ENCODE measurements around the gene DTX3.
"Not testable (repeated sequence)": the region's sequence is repeated elsewhere in the genome, so short reads cannot be mapped to it uniquely, and the experiment has no call there.

The DTX3 gene, protein sequence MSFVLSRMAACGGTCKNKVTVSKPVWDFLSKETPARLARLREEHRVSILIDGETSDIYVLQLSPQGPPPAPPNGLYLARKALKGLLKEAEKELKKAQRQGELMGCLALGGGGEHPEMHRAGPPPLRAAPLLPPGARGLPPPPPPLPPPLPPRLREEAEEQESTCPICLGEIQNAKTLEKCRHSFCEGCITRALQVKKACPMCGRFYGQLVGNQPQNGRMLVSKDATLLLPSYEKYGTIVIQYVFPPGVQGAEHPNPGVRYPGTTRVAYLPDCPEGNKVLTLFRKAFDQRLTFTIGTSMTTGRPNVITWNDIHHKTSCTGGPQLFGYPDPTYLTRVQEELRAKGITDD

DNA sequence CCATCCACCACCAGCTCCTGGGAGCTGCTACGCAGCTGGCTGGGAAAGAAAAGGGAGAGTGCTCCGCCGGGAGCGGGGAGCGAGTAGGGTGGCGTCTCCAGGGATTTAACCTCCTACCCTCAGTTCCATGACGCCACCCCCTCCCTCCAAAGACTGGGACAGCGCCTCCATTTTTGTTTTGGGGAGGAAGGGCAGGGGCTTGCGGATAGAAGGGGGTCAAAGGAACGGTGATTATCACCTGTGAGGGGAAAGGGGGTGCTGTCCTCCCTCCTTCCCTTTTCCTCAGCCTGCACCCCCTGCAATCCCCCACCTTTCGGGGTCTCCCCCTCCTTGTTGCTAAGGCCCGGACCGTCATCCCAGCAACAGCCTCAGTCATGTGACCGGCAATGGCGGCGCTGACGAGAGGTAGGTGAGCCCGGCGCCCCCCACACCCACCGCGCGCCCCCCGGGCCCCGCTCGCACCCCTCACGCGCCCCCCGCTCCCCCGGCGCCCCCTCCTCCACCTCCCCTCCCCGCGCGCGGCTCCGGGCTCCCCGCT, at the start of gene DTX3:
Gene DTX3, plus strand, starts transcription at position 371 of the 538 bp plus-strand sequence. CDS start 1,694 bp downstream, outside the sequence.
- DNase-seq (ENCODE audit: low spot score), result no peak

DNA sequence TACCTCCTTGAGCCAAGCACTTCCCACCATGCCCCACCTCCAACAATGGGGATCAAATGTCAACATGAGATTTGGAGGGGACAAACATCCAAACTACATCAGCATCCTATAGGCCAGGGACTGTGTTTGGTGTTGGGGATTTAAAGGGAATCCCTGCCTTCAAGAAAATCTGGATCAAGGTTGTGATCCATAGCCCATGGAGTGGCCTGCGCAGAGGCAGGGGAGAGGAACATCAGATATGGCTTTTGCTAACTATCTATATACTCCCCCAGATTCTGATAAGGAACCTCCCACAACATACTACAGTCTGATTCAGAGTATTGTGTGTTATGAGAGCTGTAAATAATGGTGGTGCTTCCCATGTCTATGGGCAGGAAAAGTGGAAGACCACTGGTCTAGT, 49.7 kb upstream of the DTX3 start:
- DNase-seq (ENCODE audit: low spot score), result no peak

DNA sequence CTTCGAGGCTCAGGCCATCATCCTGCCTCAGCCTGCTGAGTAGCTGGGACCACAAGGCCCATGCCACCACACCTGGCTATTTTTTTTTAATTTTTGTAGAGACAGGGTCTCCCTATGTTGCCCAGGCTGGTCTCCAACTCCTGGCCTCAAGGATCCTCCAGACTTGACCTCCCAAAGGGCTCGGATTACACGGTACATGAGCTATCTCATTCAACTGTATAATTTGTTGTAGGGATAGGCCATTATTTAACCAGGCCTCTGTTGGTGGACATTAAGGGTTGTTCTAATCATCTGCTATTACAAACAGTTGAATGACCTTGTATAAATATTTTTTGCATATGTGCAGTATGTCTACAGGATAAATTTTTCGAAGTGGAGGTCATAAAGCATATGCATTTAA, 45.8 kb upstream of the DTX3 start:
- no peak for DNase-seq (ENCODE audit: low spot score)

DNA sequence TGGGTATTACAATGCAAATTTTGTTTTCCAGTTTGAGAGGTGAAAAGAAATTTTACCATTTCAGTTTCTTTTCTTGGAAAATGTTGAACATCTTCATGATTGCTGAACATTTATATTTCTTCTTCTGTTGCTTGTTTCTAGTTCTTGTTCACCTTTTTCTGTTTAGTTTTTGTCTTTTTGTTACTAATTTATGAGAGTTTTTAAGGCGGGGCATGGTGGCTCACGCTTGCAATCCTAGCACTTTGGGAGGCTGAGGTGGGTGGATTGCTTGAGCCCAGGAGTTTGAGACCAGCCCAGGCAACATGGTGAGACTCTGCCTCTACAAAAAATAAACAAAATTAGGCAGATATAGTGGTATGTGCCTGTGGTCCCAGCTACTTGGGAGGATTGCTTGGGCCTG, 44.1 kb upstream of the DTX3 start:
- no peak for DNase-seq (ENCODE audit: low spot score)

DNA sequence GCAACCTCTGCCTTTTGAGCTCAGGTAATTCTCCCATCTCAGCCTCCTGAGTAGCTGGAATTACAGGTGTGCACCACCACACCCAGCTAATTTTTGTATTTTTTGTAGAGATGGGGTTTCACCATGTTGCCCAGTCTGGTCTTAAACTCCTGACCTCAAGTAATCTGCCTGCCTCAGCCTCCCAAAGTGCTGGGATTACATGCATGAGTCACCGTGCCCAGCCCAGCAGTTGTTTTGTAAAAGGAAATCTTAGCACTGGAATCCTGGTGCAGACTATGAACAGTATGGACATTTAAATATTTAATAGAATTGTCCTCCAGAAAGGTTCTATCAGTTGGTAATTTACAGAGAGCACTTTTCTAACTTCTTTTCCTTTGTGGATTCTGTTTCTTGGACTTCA, 43.5 kb upstream of the DTX3 start:
- not testable (repeated sequence) for DNase-seq (ENCODE audit: low spot score)

DNA sequence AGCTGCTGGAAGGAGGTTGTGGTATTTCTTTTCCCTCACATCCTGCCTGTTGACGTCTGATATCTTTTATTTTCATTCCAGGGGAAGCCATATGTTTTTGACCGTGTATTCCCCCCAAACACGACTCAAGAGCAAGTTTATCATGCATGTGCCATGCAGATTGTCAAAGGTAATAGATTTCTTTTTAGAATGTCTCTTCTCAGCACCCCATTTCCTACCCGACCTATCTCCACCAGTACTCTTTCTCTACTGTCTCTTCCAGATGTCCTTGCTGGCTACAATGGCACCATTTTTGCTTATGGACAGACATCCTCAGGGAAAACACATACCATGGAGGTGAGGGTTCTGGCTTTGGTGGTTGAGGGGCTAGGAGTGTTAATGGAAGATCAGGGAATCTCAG, 41.3 kb upstream of the DTX3 start:
- DNase-seq (ENCODE audit: low spot score), result no peak

DNA sequence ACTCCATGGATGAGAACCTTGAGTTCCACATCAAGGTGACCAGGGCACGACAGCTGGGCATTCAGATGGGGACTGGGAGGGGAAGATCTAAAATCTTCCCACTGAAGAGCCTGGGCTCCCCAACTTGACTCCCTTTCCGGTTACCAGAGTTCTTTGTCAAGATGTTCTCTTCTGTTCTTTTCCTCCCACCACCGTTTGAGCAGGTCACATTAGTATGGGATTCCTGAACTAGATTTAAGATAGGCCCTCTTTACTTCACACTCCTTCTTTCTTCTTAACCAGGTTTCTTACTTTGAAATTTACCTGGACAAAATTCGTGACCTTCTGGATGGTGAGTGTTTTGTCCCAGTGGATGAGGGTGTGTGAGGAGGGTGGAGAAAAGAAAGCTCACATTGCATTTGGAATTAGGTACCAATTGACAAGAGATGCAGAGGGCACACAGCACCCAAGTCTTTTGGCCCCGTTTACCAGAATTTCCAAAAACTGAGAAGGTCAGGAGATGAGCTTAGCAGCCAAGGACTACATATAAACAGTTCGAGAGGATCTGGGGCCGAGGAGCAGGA, 40.4 kb upstream of the DTX3 start:
- DNase-seq (ENCODE audit: low spot score), result no peak

DNA sequence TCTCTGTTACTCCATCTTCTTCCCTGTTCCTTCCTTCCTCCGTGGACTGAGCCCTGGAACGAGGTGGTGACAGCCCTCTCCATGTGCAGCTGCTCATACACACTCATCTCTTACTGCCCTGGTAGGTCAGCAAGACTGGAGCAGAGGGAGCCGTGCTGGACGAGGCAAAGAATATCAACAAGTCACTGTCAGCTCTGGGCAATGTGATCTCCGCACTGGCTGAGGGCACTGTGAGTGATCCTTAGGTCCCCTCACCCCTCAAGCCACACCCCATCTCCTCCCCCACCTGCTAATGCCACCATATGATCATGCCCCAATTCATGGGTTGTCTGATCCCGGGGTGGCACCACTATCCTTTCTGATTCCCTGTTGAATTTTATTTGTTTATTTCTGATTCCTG, 35.8 kb upstream of the DTX3 start:
- no peak for DNase-seq (ENCODE audit: low spot score)

DNA sequence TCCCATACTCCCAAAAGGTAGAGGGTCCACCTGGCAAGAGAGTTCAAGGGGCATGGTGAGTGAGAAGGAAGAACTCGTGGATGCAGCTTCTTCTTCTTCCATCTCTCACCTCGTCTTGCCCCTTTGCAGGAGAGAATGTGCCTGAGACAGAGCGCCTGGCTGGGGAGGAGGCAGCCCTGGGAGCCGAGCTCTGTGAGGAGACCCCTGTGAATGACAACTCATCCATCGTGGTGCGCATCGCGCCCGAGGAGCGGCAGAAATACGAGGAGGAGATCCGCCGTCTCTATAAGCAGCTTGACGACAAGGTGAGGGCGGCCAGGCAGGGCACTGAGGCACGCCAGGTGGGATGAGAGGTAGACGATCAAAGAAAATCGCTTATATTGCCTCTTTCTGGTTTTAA, 34.8 kb upstream of the DTX3 start:
- no peak for DNase-seq (ENCODE audit: low spot score)

DNA sequence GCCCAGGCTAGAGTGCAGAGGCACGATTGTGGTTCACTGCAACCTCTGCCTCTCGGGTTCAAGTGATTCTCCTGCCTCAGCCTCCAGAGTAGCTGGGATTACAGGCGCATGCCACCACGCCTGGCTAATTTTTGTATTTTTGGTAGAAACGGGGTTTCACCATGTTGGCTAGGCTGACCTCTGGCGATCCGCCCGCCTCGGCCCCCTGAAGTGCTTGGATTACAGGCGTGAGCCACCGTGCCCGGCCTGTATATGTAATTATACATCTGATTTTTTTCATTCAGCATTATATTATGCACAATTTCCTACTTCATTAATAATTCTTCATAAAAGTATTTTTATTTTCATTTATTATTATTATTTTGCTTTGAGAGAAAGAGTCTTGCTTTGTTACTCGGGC, 34.2 kb upstream of the DTX3 start:
- DNase-seq (ENCODE audit: low spot score), result not testable (repeated sequence)

DNA sequence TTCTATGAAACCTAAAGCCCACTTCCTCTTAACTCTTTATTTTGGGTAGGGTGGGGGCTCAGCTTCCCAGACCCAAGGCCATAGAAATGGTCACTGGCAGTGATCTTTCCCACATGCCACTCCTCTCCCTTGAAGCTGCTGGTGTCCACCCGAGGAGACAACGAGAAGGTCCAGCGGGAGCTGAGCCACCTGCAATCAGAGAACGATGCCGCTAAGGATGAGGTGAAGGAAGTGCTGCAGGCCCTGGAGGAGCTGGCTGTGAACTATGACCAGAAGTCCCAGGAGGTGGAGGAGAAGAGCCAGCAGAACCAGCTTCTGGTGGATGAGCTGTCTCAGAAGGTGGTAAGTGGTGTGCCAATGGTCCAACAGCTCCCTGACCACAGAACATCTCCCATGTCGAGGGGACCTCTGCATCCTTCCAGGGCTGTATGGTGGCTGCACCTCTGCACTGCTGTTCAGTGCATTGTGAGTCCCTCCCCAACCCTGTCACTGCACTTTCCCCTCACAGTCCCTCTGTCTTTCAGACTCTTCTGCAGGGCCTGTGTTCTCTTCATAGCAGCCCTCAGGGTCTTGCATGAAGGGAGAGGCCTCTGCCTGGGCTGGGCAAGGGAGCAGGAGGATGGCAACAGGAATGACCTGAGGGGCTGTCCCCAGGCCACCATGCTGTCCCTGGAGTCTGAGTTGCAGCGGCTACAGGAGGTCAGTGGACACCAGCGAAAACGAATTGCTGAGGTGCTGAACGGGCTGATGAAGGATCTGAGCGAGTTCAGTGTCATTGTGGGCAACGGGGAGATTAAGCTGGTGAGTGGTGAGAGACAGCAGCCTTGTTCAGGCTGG, 32.5 kb upstream of the DTX3 start:
- no peak for DNase-seq (ENCODE audit: low spot score)

DNA sequence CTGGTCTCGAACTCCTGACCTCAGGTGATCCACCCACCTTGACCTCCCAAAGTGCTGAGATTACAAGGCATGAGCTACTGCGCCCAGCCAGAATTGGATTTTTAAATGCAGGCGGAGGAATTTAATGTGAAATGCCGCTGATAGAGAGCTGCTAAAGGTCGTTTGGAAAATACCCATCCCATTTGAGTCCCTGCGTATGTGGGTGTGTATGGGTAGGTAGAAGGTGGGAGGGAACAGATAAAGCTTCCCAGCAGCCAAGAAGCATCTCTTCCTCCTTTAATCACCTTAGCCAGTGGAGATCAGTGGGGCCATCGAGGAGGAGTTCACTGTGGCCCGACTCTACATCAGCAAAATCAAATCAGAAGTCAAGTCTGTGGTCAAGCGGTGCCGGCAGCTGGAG, 29.8 kb upstream of the DTX3 start:
- no peak for DNase-seq (ENCODE audit: low spot score)

DNA sequence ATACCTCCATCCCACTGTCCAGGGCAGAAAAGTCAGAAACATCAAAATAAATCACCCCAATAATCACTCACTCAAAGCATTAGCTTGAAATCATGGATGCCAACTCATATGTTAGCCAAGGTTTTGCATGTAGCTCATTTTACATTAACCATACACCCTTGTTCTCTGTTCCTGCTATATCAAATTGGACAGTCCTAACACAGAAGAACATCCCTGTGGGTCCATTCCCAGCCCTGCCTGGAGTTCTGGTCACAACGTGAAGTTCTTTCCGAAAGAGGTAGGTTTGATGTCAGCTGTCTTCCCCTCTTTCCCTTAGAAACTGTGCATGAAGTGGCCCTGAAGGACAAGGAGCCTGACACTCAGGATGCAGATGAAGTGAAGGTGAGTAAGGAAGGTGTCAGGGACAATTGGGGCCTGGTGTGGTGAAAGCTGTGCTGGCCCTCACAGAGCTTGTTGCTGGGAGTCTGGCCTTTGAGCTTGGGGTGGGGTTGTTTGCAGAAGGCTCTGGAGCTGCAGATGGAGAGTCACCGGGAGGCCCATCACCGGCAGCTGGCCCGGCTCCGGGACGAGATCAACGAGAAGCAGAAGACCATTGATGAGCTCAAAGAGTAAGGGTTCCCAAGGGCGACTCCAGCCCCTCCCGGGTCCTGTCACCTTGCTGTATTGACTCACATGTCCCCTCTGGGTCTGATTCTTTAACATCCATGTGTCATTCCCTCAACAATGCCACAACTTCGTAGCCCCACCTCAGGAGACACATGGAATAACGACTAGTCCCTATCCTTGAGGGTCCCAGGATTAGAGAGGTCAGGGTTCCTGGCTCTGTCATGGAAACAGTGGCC, 28.6 kb upstream of the DTX3 start:
- DNase-seq (ENCODE audit: low spot score), result no peak

DNA sequence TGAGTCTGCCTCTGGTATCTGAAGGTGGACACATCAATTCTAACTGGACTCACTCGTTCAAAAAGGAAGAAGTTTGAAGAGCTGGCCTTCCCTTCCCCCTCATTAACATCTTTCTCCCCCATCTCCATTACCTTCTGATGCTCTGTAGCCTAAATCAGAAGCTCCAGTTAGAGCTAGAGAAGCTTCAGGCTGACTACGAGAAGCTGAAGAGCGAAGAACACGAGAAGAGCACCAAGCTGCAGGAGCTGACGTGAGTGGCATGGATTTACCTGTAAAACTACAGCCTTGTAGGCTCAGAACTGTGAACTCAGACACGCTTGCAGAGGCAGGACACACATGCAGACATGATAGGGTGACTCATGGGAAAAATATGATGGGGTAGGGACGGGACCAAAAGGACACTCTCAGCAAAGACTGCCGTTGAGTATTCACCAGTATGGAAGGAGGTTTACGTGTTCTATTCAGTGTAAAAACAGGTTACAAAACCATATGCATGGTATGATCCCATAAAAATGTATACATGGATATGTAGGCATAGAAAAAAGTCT, 27.9 kb upstream of the DTX3 start:
- DNase-seq (ENCODE audit: low spot score), result no peak

DNA sequence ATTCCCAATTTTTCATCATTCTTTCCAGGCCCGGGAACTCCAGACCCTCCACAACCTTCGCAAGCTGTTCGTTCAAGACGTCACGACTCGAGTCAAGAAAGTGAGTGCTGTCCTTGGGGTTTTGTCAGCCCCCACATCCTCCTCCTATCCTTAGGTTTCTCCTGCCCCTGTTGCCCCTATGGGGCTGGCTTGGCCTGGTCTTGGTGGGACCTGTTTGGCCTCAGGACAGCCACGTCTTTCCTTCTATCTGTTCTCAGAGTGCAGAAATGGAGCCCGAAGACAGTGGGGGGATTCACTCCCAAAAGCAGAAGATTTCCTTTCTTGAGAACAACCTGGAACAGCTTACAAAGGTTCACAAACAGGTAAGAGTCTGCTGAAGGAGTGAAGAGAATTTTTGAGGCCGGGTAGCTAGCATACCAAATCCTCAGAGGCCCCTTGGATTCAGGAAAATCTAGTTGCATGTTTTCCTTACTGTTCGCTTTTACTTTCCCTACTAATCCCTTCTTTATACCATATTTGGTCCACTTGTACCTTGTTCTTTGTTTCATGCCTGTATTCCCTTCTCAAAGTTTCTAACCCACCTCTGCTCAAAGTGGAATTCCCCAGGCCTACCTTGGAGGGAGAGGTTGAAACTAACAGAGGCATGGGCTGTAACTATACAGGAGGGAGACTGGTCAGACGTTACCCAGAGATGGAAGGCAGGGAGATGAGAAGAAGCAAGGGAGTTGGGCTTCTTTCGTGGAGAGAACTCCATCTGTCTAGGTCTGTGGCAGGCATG, 26.5 kb upstream of the DTX3 start:
- no peak for DNase-seq (ENCODE audit: low spot score)

DNA sequence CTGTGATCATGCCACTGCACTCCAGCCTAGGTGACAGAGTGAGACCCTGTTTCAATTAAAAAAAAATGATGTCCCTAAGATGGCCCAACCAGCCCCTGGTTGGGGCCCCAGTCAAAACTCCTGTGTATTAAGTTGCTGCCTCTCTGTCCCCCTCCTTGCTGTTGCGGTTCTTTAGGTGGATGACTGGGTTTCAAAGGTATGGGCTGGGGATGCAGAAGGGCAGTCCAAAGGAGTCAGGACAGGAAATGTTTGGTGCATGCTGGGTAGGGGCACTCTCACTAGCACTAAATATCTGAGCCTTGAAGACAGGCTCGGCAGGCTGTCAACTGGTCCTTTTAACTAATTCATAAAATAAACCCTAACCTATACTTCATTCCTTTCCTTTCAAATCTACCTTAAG, 25.6 kb upstream of the DTX3 start:
- no peak for DNase-seq (ENCODE audit: low spot score)

DNA sequence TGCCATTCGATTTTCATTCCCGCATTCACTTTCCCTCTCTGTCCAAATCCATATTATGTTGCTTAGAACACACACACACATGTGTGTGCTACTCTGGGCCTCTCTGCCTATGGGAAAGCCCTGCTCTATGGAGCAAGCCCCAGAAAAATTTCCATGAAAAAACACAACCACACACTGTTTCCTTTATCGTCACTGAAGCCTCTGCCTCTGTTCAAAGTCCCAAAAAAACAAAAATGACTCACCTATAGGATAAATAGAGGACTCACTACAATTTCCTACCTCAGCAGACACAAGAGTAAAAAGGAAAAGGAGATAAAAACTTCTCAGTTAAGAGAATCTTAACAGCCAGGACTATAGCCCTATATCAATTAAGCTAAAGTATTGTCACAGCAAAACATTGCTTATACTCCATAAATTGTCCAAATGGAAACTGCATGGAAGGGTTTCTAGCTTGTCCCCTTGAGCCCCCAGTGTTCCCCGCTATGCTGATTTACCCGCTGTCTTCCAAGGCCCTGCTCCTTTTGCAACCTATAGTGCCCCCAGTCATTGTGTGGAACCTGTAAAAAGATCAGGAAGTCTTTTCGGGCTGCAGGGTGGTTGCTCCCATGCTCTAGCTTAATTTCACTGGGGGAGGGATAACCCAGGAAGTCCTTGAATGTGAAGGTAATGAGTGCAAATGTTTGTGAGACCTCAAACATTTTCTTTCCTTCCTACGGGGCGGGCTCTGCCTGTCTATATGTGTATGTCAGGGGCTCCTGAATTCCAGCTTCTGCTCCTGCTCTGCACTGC, 24.8 kb upstream of the DTX3 start:
- DNase-seq (ENCODE audit: low spot score), result no peak

DNA sequence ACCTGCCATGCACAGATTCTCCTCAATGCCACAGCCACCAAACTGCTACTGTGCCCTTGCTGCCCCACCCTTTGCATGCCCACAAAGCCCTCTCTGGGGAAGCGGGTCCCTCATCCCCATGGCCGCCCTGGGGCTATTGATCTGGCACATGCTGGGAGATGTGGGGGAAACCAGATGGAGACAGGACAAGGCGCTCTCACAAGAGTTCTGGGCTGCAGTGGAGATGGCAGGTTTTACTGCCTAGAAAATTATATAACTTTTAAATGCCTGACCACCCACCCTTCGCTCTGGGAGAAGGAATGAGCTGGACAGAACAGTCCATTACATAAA, 24.2 kb upstream of the DTX3 start:
- DNase-seq (ENCODE audit: low spot score), result no peak

DNA sequence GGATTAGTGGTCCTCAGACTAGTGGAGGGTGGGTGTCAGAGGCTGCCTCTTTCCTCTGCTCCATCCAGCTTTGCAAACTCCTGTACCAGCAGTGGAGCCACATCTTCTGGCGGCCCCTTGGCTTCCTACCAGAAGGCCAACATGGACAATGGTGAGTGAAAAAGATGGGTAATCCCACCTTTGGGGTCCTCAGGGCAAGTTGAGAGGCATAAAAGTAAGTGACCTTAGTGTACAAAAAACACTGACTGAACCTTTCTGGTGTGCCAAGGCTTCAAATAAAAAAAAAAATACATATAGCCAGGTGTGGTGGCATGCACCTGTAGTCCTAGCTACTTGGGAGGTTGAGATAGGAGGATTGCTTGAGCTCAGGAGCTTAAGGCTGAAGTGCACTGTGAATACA, 22.8 kb upstream of the DTX3 start:
- DNase-seq (ENCODE audit: low spot score), result no peak

DNA sequence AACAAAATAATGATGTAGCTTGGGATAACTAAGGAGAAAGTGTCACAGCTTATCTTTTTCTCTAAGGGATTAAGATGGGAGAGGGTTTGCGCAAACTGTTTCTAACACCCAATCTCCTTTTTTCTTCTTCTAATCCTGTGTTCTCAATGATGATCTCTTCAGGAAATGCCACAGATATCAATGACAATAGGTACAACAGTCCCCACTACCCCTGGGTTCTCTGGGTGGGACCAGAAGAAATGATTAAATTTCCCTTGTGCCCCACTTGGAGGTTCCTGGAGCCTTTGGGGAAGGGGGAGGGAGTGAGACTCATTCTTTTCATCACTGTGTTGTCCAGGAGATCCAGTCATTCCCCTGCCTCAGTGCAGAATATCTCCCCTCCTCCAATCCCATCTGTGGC, 22.2 kb upstream of the DTX3 start:
- no peak for DNase-seq (ENCODE audit: low spot score)
